RWPE2 (cell line): ENCODE results near the gene ZNF197.
"Not testable (repeated sequence)": the region's sequence is repeated elsewhere in the genome, so short reads cannot be mapped to it uniquely, and the experiment has no call there.

Source experiments
- ATAC-seq: fragments of 200-7000 bp; cut with Tn5 transposase; 3 replicates; pipeline ENCODE4 v1.9.1; 2021; ENCODE audit warnings: low read depth
- DNase-seq: peaks from one replicate; pipeline ENCODE4 v3.0.0-alpha.2; 2020; ENCODE audit warnings: low spot score
- H3K27ac ChIP-seq: fragments of 450-650 bp; 2 replicates; pipeline ENCODE4 v1.5.1; 2017; ENCODE audit warnings: mild to moderate bottlenecking; ENCODE audit not compliant: poor library complexity, severe bottlenecking
- H3K27me3 ChIP-seq: fragments of 250-450 bp; sonication (Bioruptor Pico); 2 replicates; pipeline ENCODE4 v1.5.1; 2021; ENCODE audit warnings: mild to moderate bottlenecking, moderate library complexity; ENCODE audit not compliant: insufficient read depth, poor library complexity, severe bottlenecking
- H3K36me3 ChIP-seq: fragments of 250-450 bp; sonication (Bioruptor Pico); 2 replicates; pipeline ENCODE4 v1.5.1; 2020; ENCODE audit warnings: low read depth, mild to moderate bottlenecking, moderate library complexity
- H3K4me1 ChIP-seq: fragments of 250-450 bp; sonication (Bioruptor Pico); 2 replicates; pipeline ENCODE4 v1.5.1; 2021; ENCODE audit warnings: mild to moderate bottlenecking, moderate library complexity; ENCODE audit not compliant: insufficient read depth, poor library complexity, severe bottlenecking
- H3K4me3 ChIP-seq: fragments of 250-450 bp; sonication (Bioruptor Pico); 2 replicates; pipeline ENCODE4 v1.5.1; 2021; ENCODE audit warnings: mild to moderate bottlenecking, moderate library complexity; ENCODE audit not compliant: severe bottlenecking
- H3K9me3 ChIP-seq: fragments of 250-450 bp; sonication (Bioruptor Pico); 2 replicates; pipeline ENCODE4 v1.5.1; 2021; ENCODE audit warnings: mild to moderate bottlenecking, moderate library complexity; ENCODE audit not compliant: severe bottlenecking
- TF ChIP-seq, protein P1 (sequence below): fragments of 450-650 bp; IDR thresholded peaks from one replicate; pipeline ENCODE4 v1.5.1; 2017; ENCODE audit warnings: mild to moderate bottlenecking, moderate library complexity; ENCODE audit not compliant: poor library complexity, severe bottlenecking

Gene ZNF197

DNA sequence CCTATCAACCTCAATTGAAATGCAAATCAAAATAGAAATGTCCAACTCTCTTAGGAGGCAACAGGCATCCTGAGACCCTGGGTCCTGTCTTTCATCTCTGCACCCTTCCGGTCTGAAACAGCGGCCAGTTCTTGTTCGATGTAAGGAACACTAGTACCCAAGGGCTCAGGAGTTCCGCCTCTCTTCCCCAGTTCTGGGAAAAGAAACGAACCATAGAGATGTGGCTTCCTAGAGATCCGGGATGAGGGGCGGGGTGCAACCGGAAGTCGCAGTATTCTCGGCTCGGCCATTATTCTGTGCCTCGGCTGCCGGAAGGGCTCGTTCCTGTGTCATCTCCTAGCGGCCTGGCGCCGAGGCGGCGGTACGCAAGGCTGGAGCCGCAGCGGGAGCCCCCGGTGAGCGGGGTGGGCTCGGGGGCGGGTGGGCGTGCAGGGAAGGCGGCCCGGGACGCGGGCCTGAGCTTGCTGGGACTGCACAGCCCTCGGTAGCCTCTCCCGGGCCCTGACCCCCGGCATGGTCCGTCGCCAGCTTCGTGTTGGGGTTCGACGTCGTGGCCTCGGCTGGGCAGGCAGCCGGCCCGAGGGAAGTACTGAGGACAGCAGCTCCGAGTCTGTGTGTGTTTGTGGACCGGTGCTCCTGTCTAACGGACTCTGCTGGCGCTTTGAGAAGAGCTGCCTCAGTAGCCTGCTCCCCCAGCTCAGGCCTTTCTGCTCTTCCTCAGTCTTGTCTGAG is at the start of gene ZNF197:
Gene ZNF197, plus strand, starts transcription at position 288 of the 732 bp plus-strand sequence. CDS start 4,119 bp downstream, outside the sequence.
- DNase-seq (peak; percentile 84), ATAC-seq (peak; percentile 96)
- H3K4me1 ChIP-seq = peaks cover 6% of the 10 kb centered on the region
- TF ChIP-seq, protein P1, sequence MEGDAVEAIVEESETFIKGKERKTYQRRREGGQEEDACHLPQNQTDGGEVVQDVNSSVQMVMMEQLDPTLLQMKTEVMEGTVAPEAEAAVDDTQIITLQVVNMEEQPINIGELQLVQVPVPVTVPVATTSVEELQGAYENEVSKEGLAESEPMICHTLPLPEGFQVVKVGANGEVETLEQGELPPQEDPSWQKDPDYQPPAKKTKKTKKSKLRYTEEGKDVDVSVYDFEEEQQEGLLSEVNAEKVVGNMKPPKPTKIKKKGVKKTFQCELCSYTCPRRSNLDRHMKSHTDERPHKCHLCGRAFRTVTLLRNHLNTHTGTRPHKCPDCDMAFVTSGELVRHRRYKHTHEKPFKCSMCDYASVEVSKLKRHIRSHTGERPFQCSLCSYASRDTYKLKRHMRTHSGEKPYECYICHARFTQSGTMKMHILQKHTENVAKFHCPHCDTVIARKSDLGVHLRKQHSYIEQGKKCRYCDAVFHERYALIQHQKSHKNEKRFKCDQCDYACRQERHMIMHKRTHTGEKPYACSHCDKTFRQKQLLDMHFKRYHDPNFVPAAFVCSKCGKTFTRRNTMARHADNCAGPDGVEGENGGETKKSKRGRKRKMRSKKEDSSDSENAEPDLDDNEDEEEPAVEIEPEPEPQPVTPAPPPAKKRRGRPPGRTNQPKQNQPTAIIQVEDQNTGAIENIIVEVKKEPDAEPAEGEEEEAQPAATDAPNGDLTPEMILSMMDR = no peak
- no peaks in the 10 kb centered on the region for H3K9me3 ChIP-seq
- H3K27ac ChIP-seq = peak within 1 kb of the TSS; percentile 56
- H3K27me3 ChIP-seq = no peaks in the 10 kb centered on the region
- H3K4me3 ChIP-seq = peak within 1 kb of the TSS; percentile 69
- peaks cover 23% of the 10 kb centered on the region for H3K36me3 ChIP-seq

DNA sequence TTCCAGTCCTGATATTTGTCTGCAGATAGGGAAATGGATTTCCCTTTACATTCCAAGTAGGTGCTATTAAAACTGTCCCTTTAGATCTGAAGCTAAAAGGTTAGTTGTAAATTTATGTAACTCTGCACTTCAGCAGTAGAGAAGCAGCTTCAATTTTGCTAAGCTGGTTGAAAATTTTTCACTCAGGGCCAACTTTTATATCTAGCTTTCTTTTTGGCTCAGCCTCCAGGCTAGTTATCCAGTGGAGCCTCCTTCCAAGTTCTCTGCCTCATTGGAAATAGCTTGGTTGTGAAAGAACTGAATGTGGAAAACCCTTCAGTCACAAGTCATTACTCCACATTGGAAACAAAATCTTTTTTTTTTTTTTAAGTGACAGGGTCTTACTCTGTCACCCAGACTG is 48.2 kb upstream of the ZNF197 start:
- Histone ChIP-seq H3K4me3 (no peak overlapping the region), H3K27ac (no peak overlapping the region), H3K9me3 (peaks cover 10% of the 10 kb centered on the region), H3K4me1 (no peaks in the 10 kb centered on the region), H3K36me3 (no peaks in the 10 kb centered on the region), H3K27me3 (no peaks in the 10 kb centered on the region)
- DNase-seq (no peak), ATAC-seq (no peak)
- TF ChIP-seq, protein P1 = no peak

DNA sequence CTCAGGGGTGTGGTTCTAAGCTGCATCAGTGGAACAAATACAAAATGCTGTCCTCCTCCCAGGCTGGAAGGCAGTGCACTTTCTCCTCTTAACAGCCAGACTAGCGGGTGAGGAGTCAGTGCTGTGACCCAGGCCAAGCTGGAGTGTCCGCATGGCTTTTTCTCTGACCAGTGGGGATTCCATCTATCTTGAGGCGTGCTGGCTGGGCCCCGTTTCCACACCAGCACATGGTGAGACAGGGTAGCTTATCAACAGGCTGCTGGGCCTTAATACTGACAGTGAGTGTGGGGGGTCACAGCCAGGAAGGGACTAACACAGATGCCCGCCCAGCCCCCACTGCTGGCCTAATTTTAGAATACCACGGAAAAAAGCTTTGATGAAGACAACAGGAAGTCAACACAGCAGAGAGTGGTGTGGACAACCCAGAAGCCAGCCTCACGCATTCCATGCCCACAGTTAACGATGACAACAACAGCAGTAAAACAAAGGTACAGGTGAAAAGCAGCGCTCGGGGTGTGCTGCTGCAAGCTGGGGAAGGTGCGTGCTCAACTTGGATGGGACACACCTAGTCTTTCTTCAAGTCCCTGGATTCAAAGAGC is 47.4 kb upstream of the ZNF197 start:
- not testable (repeated sequence) for H3K9me3 ChIP-seq, H3K36me3 ChIP-seq, H3K27me3 ChIP-seq, DNase-seq, H3K27ac ChIP-seq, ATAC-seq, H3K4me3 ChIP-seq, H3K4me1 ChIP-seq

DNA sequence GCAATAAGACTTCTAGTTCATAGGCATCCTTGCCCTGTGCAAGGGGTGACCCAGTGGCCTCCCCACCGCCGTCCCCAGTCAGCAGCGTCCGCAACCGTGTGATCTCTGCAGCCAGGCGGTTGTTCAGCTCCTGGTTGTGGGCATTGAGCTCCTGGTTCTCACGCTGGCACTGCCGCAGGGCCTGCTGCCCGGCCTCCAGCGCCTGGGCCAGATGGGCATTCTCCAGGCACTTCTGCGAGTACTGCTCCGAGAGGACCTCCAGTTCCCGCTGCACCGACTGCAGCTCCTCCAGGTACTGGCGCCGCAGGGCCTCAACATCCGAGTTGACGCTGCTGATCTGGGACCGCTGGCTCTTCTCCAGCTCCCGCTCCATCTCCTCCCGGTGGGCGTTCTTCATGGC is 46.5 kb upstream of the ZNF197 start:
- not testable (repeated sequence) for H3K9me3 ChIP-seq, H3K36me3 ChIP-seq, ATAC-seq, H3K4me1 ChIP-seq, H3K27me3 ChIP-seq, DNase-seq, H3K27ac ChIP-seq, H3K4me3 ChIP-seq

DNA sequence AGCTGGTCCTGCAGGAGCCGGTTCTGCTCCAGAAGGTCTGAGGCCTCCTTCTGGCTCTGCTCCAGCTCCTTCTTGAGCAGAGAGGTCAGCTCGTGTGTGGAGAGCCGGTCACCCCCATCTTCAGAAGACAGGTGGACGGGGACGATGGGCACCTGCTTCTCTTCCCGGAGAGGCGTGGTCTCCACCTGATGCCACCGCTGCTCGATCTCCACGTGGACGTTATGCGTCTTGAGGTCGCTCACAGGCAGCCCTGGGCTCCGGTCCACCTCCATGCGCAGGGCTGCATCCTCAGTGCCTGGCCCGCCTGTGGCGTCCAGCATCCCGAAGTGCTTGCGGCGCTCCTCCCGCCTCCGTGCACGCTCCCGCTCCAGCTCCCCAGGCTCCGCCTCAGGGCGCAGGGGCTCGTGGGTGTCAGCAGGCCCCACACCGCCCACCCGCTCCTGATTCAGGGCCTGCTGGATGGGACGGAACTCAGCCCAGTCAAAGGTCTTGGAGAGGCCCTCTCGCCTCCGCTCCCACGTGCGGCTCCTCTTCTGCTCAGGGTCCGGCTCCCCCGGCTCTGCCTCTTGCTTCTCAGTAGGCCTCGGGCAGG is 45.8 kb upstream of the ZNF197 start:
- H3K36me3 ChIP-seq, H3K27me3 ChIP-seq, DNase-seq, H3K4me3 ChIP-seq, H3K27ac ChIP-seq, ATAC-seq, H3K4me1 ChIP-seq, H3K9me3 ChIP-seq: not testable (repeated sequence)

DNA sequence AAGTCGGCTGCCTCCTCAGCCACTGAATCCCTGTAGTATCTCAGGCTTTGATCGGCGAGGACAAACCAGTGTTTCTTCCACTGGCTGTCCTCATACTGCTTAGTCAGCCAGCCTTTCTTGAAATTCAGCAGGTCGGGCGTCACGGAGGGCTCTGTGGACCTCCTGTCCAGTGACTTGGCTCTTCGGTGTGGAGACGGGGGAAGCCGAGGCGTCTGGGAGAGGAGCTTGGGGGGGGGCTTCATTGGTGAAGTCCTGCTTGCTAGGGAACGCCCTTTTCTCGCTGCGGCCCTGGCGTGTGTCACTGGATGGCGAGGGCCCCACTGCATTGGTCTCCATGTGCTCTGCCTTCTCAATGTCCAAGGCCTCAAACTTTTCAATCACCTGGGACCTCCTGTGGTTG is 45.1 kb upstream of the ZNF197 start:
- not testable (repeated sequence) for DNase-seq, H3K36me3 ChIP-seq, H3K9me3 ChIP-seq, ATAC-seq, H3K27me3 ChIP-seq, H3K27ac ChIP-seq, H3K4me1 ChIP-seq, H3K4me3 ChIP-seq

DNA sequence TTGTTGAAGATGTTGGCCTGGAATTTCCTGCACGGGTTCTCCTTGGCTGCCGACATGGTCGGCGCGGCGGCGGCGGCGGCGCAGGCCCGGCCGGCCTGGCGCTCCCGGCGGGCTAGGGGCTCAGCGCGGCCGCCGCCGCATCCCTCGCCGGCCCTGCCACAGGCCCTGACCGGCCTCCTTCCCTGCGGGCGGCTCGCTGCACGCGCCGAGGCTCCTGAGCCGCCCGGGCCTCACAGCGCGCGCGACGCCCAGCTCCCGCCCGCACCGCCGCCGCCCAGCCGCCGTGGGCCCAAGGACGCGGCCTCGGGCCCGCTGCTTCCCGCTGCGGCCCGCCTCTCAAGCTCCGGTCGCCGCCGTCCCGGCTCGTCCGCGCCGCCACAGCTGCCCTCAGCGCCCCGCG is 43.9 kb upstream of the ZNF197 start:
- not testable (repeated sequence) for DNase-seq, H3K27ac ChIP-seq, H3K36me3 ChIP-seq, H3K4me1 ChIP-seq, ATAC-seq, H3K9me3 ChIP-seq, H3K27me3 ChIP-seq, H3K4me3 ChIP-seq
